Measurements from ENCODE around the gene LHB.
A peak's percentile ranks its signal among the peaks of the same experiment; 100 is the strongest.

LHB gene

GRCh38 chr19:48975947-48976847, 40.7 kb downstream of the LHB start:
- DNase-seq (ENCODE audit: insufficient read length) (no peak), FAIRE-seq (no peak)
- no peak for TF ChIP-seq POLR2A (IDR thresholded peaks at IDR 0.05; ENCODE audit: low read depth, low read length)
- TF ChIP-seq TAF1 (IDR thresholded peaks at IDR 0.05; ENCODE audit: borderline replicate concordance, low read depth, low read length), result no peak
- no peak for TF ChIP-seq POLR2AphosphoS5 (IDR thresholded peaks at IDR 0.05; ENCODE audit: low read depth, low read length)

- peak; percentile 5 for FAIRE-seq
- TF ChIP-seq POLR2A (IDR thresholded peaks at IDR 0.05; ENCODE audit: low read depth, low read length), result no peak
- DNase-seq (ENCODE audit: insufficient read length), result peak; percentile 70
Measured at GRCh38 chr19:48970923-48971395, 45.9 kb downstream of the LHB start.

GRCh38 chr19:48970139-48970766, 46.6 kb downstream of the LHB start:
- TF ChIP-seq POLR2A (IDR thresholded peaks at IDR 0.05; ENCODE audit: low read depth, low read length), result no peak
- TF ChIP-seq POLR2AphosphoS5 (IDR thresholded peaks at IDR 0.05; ENCODE audit: low read depth, low read length), result no peak
- TF ChIP-seq TAF1 (IDR thresholded peaks at IDR 0.05; ENCODE audit: borderline replicate concordance, low read depth, low read length), result no peak
- FAIRE-seq (no peak), DNase-seq (ENCODE audit: insufficient read length) (no peak)

GRCh38 chr19:48969276-48970138, 47.4 kb downstream of the LHB start:
- no peak for DNase-seq (ENCODE audit: insufficient read length)
- no peak for FAIRE-seq
- no peak for TF ChIP-seq POLR2AphosphoS5 (IDR thresholded peaks at IDR 0.05; ENCODE audit: low read depth, low read length)
- TF ChIP-seq TAF1 (IDR thresholded peaks at IDR 0.05; ENCODE audit: borderline replicate concordance, low read depth, low read length), result no peak
- TF ChIP-seq POLR2A (IDR thresholded peaks at IDR 0.05; ENCODE audit: low read depth, low read length), result no peak

GRCh38 chr19:48968813-48969218, 48.1 kb downstream of the LHB start:
- FAIRE-seq (no peak), DNase-seq (ENCODE audit: insufficient read length) (no peak)
- TF ChIP-seq POLR2A (IDR thresholded peaks at IDR 0.05; ENCODE audit: low read depth, low read length), result no peak
- no peak for TF ChIP-seq TAF1 (IDR thresholded peaks at IDR 0.05; ENCODE audit: borderline replicate concordance, low read depth, low read length)
- TF ChIP-seq POLR2AphosphoS5 (IDR thresholded peaks at IDR 0.05; ENCODE audit: low read depth, low read length), result no peak

- FAIRE-seq, result no peak
Measured at GRCh38 chr19:48968179-48968661, 48.7 kb downstream of the LHB start.

GRCh38 chr19:48967346-48968178, 49.3 kb downstream of the LHB start:
- TF ChIP-seq POLR2AphosphoS5 (IDR thresholded peaks at IDR 0.05; ENCODE audit: low read depth, low read length), result peak; percentile 77
- no peak for TF ChIP-seq POLR2A (IDR thresholded peaks at IDR 0.05; ENCODE audit: low read depth, low read length)
- peak; percentile 30 for FAIRE-seq
- DNase-seq (ENCODE audit: insufficient read length), result no peak

More at GRCh38 chr19:48968179-48968661, 48.7 kb downstream of the LHB start:
- no peak for TF ChIP-seq POLR2A (IDR thresholded peaks at IDR 0.05; ENCODE audit: low read depth, low read length)
- no peak for TF ChIP-seq TAF1 (IDR thresholded peaks at IDR 0.05; ENCODE audit: borderline replicate concordance, low read depth, low read length)
- TF ChIP-seq POLR2AphosphoS5 (IDR thresholded peaks at IDR 0.05; ENCODE audit: low read depth, low read length), result no peak
- DNase-seq (ENCODE audit: insufficient read length), result no peak

- no peak for DNase-seq (ENCODE audit: insufficient read length)
- TF ChIP-seq POLR2AphosphoS5 (IDR thresholded peaks at IDR 0.05; ENCODE audit: low read depth, low read length) (no peak), TAF1 (IDR thresholded peaks at IDR 0.05; ENCODE audit: borderline replicate concordance, low read depth, low read length) (no peak), POLR2A (IDR thresholded peaks at IDR 0.05; ENCODE audit: low read depth, low read length) (no peak)
- FAIRE-seq, result no peak
Measured at GRCh38 chr19:48966541-48967345, 50.1 kb downstream of the LHB start.

All from GM12892 (cell line).